DMS 273 treated with DMSO at 0.1 percent for 48 hours (cell line): ENCODE measurements around the gene GAPDH.
"Not testable (repeated sequence)": the region's sequence is repeated elsewhere in the genome, so short reads cannot be mapped to it uniquely, and the experiment has no call there.

Experiments
- DNase-seq: peaks from one replicate; lab custom pipeline; 2025; lab: John Stamatoyannopoulos, UW

The GAPDH gene

DNA sequence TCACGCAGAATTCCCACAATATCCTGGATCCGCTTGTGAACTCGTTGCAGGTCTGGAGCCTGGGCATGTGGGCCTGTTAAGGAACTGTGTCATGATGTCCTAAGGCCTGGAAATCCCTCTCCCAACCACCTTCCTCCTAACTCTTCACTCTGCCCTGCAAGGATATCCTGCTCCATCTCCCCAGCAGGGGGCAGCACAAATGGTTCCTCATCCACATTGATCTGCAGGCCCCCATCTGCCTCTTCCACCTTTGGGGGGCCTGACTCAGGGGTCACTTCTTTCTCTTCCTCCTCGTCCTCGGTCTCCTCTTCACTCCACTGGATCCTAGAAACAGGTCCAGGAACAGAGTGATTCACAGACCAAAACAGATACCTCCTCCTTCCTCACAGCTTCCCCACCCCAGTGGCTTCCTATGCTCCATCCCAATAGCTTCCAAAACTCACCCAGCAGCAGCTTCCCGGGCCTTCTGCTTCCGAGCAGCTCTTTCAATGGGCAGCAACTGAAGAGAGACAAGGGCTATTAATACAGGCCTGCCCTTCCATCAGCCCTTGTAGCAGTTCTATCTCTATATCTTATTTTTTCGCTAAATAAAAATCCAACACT, 29.2 kb downstream of the GAPDH start:
- no peak for DNase-seq

- DNase-seq, result no peak
Measured at GRCh38 chr12:6567112-6567670, 32.9 kb downstream of the GAPDH start.

DNA sequence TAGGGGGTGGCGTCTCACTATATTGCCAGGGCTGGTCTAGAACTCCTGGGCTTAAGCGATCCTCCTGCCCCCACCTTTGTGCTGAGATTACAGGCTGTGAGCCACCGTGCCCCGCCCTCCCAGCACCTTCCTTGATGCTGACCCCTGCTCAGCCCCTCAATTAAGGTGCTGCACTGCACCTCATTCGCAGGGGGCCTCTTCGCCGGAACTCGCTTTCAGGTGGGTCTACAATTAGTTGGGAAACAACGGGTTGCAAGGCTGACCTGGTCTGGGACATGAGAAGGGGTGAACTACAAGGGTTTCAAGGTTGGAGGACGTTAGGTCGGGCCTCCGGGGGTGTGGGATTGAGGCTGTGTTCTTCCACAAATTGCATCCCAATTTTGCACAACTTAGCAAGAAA, 35.0 kb downstream of the GAPDH start:
- no peak for DNase-seq

GRCh38 chr12:6569786-6570185, 35.5 kb downstream of the GAPDH start:
- DNase-seq, result no peak

DNA sequence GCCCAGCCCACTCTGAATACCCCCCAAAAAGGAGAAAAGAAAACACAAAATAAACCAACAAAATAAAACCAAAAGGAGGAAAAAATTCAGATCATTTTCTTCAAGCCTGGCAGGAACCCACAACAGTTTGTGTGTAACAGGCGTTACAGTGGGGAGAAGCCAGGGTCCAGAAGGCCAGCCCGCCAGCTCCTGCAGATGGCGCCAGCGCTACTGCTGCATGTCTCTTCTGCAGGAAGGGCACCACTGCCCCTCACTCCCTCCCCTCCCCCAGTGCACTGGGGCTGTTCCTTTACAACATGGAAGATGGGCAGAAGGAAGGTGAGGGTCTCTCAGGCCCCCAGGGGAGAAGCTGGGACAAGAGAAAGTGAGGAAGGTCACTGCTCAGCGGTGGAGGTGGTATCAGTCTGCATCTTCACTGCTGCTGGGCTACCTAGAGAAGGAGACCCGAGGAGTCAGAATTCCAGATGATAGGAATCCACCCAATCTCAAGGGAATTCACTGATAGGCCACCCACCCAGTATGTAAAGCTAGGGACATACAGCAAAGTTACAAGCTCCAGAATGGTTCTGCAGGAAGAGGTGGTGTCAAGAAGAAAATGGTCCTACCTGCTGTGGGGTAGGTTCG, 36.1 kb downstream of the GAPDH start:
- DNase-seq, result no peak

GRCh38 chr12:6573001-6573400, 38.7 kb downstream of the GAPDH start:
- DNase-seq, result no peak

DNA sequence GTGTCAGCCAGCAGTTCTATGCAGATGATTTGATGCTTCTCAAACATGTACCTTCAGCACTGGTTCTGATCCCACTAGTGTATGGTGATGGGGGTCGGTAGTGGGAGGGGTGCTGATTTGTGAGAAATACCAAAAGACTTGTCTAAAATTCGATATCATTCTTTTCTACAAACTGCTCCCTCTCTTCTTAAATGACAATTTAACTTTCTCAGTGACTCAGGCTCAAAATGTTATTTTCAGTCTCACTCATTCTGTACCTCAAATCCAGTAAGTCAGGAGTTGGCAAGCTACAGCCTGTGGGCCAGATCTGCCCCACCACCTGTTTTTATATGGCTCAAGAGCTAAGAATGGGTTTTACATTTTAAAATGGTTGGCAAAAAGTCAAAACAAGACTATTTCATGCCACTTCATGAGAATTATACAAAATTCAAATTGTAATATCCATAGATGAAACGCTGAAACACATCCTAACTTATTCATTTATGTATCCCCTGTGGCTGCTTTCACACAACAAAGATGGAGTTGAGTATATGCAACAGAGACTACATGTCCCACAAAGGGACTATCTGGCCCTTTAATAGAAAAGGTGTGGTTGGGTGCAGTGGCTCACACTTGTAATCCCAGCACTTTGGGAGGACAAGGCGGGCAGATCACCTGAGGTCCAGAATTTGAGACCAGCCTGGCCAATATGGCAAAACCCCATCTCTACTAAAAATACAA, 40.4 kb downstream of the GAPDH start:
- DNase-seq, result no peak

GRCh38 chr12:6575648-6576047, 41.3 kb downstream of the GAPDH start:
- no peak for DNase-seq

DNA sequence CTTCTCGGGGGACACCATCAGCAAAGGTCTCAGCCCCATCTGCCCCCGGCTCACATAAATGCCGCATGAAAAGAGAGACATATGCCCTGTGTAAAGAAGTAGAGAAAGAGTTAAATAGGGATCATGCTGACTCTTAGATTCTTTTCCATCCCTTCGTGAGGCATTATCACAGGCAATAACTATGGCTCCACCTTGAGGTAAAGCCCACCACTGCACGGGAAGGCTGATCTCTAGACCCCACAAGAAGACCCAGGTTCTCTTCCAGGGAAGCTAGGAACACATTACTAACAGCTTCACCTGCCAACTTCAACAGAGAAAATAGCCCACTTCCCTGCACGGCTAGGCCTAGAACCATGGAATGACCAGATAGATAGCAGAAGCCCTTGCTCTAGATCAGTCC, 47.9 kb downstream of the GAPDH start:
- DNase-seq, result no peak

DNA sequence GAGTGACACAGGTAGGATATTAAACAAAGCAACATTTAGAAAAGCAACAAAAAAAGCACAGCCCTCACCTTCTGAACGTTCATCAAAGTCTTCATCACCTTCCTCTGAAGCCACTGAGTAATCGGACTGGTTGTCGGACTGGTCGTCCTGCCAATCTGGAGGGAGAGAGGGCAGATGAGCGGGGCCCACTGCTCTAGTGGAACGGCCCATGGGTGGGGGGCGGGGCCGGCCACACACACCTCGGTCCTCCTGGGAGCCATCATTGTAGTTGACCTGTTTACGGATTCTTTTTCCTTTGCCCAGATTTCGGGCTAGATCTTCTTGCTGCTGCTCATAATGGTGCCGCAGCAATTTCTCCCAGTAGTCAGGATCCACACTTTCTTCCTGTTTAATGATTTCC, 48.6 kb downstream of the GAPDH start:
- no peak for DNase-seq

DNA sequence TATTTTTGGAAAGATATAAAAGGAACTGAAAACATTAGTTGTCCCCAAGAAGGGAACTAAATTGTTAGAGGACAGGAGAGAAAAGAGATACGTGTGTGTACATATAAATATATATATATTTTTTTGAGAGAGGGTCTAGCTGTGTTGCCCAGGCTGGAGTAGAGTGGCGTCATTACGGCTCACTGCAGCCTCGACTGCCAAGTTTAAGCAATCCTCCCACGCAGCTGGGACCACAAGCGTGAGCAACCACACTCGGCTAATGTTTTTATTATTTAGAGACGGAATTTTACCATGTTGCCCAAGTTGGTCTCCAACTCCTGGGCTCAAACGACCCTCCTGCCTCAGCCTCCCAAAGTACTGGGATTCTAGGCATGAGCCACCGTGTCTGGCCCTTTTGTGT, 50.0 kb downstream of the GAPDH start:
- DNase-seq, result no peak

DNA sequence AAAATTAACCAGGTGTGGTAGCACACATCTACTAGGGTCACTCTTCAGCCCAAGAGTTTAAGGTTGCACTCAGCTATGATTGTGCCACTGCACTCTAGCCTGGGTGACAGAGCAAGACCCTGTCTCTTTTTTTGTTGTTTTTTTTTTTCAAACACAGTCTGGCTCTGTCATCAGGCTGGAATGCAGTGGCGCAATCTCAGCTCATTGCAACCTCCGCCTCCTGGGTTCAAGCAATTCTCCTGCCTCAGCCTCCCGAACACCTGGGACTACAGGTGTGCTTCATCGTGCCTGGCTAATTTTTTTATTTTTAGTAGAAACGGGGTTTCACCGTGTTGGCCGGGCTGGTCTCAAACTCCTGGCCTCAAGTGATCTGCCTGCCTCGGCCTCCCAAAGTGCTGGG, 52.3 kb downstream of the GAPDH start:
- DNase-seq, result not testable (repeated sequence)
